Breast epithelium (tissue), 3 donors: ENCODE data around the gene CCNL1.

Source experiments
- CTCF ChIP-seq, 3 donors: fragments of 450-650 bp; IDR thresholded peaks; one replicate each; pipeline ENCODE4 v1.5.1; 2016 to 2017; ENCODE audit warnings: antibody characterized with exemption in 3 of 3, mild to moderate bottlenecking in 3 of 3, moderate library complexity in 3 of 3
- POLR2A ChIP-seq: fragments of 450-650 bp; IDR thresholded peaks from one replicate; pipeline ENCODE4 v1.6.1; 2016; ENCODE audit warnings: antibody characterized with exemption, mild to moderate bottlenecking, moderate library complexity
- POLR2AphosphoS5 ChIP-seq, 3 donors: sonication (generic); formaldehyde crosslinking; IDR thresholded peaks; one replicate each; pipeline ENCODE4 v1.6.1; 2017; ENCODE audit warnings: antibody characterized with exemption in 3 of 3

- TF ChIP-seq POLR2A: no peak
- no peak for TF ChIP-seq POLR2AphosphoS5 (IDR thresholded peaks at IDR 0.05)
- TF ChIP-seq CTCF (IDR thresholded peaks at IDR 0.05): no peak
Measured at GRCh38 chr3:157151627-157152026, 8.3 kb downstream of the CCNL1 start.
